Measurements from ENCODE around the gene COQ8B.
"Not testable (repeated sequence)": the region's sequence is repeated elsewhere in the genome, so short reads cannot be mapped to it uniquely, and the experiment has no call there.

COQ8B gene

GRCh38 chr19:40663695-40664692 lies 52.7 kb downstream of the COQ8B start:
- TF ChIP-seq, protein P1, sequence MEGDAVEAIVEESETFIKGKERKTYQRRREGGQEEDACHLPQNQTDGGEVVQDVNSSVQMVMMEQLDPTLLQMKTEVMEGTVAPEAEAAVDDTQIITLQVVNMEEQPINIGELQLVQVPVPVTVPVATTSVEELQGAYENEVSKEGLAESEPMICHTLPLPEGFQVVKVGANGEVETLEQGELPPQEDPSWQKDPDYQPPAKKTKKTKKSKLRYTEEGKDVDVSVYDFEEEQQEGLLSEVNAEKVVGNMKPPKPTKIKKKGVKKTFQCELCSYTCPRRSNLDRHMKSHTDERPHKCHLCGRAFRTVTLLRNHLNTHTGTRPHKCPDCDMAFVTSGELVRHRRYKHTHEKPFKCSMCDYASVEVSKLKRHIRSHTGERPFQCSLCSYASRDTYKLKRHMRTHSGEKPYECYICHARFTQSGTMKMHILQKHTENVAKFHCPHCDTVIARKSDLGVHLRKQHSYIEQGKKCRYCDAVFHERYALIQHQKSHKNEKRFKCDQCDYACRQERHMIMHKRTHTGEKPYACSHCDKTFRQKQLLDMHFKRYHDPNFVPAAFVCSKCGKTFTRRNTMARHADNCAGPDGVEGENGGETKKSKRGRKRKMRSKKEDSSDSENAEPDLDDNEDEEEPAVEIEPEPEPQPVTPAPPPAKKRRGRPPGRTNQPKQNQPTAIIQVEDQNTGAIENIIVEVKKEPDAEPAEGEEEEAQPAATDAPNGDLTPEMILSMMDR (IDR thresholded peaks at IDR 0.05; ENCODE audit: low read depth, low read length), result no peak
- peak overlapping the region; percentile 61 for H3K4me3 ChIP-seq (ENCODE audit: low read depth, low read length)

DNA sequence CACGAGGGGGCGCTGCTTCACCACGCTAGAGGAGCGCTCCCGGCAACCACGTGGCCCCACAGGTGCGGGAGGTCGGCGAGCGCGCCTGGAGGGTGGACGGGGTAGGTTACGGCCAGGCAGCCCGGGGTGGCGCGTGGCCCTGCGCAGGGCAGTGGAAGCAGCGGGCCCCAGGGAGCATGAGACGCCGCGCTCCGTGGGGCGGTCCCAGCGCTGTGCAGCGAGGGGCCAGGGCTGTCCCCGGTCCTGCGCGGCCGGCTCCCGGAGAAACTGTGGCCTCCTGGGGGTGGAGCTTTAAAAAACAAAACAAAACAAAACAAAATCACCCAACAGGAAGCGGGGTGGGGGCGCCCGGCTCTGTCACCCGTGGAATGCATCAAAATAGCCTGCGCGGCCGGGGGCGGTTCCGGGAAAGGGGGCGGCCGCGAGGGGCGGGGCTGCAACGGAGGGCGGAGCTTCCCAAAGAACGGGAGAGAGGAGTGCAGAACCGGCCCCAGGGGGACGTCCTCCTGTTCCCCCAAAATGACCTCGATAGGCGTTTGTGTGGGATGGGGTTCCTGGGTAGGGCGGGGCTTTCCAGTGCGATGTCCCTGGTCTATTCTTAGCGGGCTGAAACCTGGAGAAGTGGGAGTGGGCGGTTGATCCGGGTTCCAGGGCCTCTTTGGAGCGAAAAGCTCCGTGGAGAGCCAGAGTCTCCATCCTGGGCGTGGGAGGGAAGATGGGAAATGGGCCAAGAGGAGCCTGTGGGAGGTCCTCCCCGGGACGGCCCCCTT lies 53.6 kb downstream of the COQ8B start:
- peak overlapping the region; percentile 61 for H3K4me3 ChIP-seq (ENCODE audit: low read depth, low read length)
- TF ChIP-seq, protein P1 (IDR thresholded peaks at IDR 0.05; ENCODE audit: low read depth, low read length), result peak; percentile 76; the same call in 1 of the 2 replicates

DNA sequence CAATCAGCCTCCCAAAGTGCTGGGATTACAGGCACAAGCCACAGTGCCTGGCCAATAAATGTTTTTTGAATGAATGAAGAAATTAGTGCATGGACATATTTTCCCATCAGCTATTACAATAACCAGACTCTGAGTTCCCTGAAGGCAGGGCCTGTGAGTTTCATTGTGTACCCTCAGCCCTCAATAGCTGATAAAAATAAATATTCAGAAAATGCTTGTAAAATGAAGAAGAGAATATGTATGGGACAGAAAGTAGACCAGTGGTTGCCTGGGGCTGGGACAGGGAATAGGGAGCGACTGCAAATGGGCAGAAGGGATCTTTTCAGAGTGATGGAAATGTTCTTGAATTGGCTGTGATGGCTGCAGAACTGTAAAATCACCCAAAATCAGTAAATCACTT lies 55.1 kb downstream of the COQ8B start:
- TF ChIP-seq, protein P1 (IDR thresholded peaks at IDR 0.05; ENCODE audit: low read depth, low read length), result no peak
- no peak overlapping the region for H3K4me3 ChIP-seq (ENCODE audit: low read depth, low read length)

GRCh38 chr19:40659566-40659965 lies 57.1 kb downstream of the COQ8B start:
- TF ChIP-seq, protein P1 (IDR thresholded peaks at IDR 0.05; ENCODE audit: low read depth, low read length), result no peak
- no peak overlapping the region for H3K4me3 ChIP-seq (ENCODE audit: low read depth, low read length)

GRCh38 chr19:40659116-40659515 lies 57.6 kb downstream of the COQ8B start:
- H3K4me3 ChIP-seq (ENCODE audit: low read depth, low read length), result no peak overlapping the region
- TF ChIP-seq, protein P1 (IDR thresholded peaks at IDR 0.05; ENCODE audit: low read depth, low read length), result no peak

DNA sequence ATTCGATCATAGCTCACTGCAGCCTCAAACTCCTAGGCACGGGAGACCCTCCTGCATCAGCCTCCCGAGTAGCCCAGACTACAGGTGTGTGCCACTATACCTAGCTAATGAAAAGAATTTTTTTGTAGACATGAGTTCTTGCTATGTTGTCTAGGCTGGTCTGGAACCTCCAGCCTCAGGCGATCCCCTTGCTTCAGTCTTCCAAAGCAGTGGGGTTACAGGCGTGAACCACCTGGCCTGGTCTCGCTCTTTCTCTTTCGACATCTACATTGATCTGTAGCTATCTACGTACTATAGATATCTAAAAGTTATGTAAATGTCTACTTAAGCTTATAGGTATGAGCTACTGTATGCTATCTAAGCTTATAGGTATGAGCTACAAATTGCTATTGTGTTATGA lies 58.7 kb downstream of the COQ8B start:
- TF ChIP-seq, protein P1 (IDR thresholded peaks at IDR 0.05; ENCODE audit: low read depth, low read length), result no peak

DNA sequence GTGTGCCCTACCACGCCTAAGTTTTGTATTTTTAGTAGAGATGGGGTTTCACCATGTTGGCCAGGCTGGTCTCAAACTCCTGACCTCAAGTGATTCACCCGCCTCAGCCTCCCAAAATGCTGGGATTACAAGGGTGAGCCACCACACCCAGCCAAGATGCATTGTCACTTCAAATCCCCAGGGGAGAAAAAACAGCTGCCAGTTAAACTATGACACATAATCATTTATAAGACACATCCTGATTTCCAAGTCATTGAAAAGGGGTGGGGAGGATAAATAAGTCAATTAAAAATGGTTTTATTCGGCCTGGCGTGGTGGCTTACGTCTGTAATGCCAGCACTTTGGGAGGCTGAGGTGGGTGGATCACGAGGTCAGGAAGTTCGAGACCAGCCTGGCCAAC lies 61.0 kb downstream of the COQ8B start:
- not testable (repeated sequence) for H3K4me3 ChIP-seq (ENCODE audit: low read depth, low read length)

More for the DNA sequence above, 58.7 kb downstream of the COQ8B start:
- no peak overlapping the region for H3K4me3 ChIP-seq (ENCODE audit: low read depth, low read length)

- not testable (repeated sequence) for H3K4me3 ChIP-seq (ENCODE audit: low read depth, low read length)
Observed at GRCh38 chr19:40652303-40652702, 64.4 kb downstream of the COQ8B start.
